B cell (primary cell): ENCODE measurements around the gene CACNA1G. TPM values are rescaled to one million over a fixed set of nuclear protein-coding genes. Genes with fewer than 3 reads are reported as not detected.

Experiments used
- ATAC-seq: fragments of 200-7000 bp; cut with Tn5 transposase; one replicate; pipeline ENCODE4 v1.10.0; 2021; ENCODE audit warnings: low read depth, mild to moderate bottlenecking, moderate number of reproducible peaks, moderate library complexity
- CTCF ChIA-PET: fragments of 350-600 bp; sonication (Branson Sonifier 250); formaldehyde crosslinking; loops from one replicate; lab custom pipeline; 2021; ENCODE audit warnings: antibody characterized with exemption, inconsistent platforms; lab: Charles Lee
- POLR2A ChIA-PET: fragments of 350-600 bp; sonication (Branson Sonifier 250); formaldehyde crosslinking; loops from one replicate; lab custom pipeline; 2021; ENCODE audit warnings: antibody characterized with exemption; lab: Charles Lee
- DNase-seq: peaks from one replicate; pipeline ENCODE4 v3.0.0; 2013
- H2AFZ ChIP-seq: 2 replicates; pipeline ENCODE4 v1.6.1; 2012; ENCODE audit warnings: mild to moderate bottlenecking, low read depth, low read length; ENCODE audit not compliant: insufficient read depth, poor library complexity, severe bottlenecking
- H3K27ac ChIP-seq, 2 donors: 1 replicate in 1 of 2; 2 replicates in 1 of 2; pipeline ENCODE4 v1.5.1; 2012 to 2013; ENCODE audit warnings: low read length in 2 of 2, mild to moderate bottlenecking in 2 of 2, moderate library complexity in 1 of 2
- H3K27me3 ChIP-seq, 4 experiments: fragments of 200-600 bp in 1 of 4; sonication (generic) in 1 of 4; replicated peaks in 1 of 4; 1 replicate in 2 of 4; 2 replicates in 2 of 4; pipeline versions ENCODE4 v1.6.1 to v1.7.0; 2013 to 2016; ENCODE audit warnings: low read length in 3 of 4, mild to moderate bottlenecking in 2 of 4, mixed read lengths in 1 of 4, moderate library complexity in 1 of 4; ENCODE audit not compliant: insufficient read depth in 4 of 4, control insufficient read depth in 3 of 4; ENCODE audit errors: control extremely low read depth in 1 of 4
- H3K36me3 ChIP-seq, 2 experiments: replicated peaks in 1 of 2; 1 replicate in 1 of 2; 2 replicates in 1 of 2; pipeline versions ENCODE4 v1.6.1 to v1.7.1; 2013; ENCODE audit warnings: low read length in 1 of 2; ENCODE audit not compliant: insufficient read depth in 2 of 2, control insufficient read depth in 1 of 2; ENCODE audit errors: control extremely low read depth in 1 of 2, extremely low read depth in 1 of 2
- H3K4me1 ChIP-seq, 2 donors: fragments of 200-600 bp in 1 of 2; sonication (generic) in 1 of 2; 1 replicate in 1 of 2; 2 replicates in 1 of 2; pipeline versions ENCODE4 v1.5.1 to v1.6.1; 2013 to 2017; ENCODE audit warnings: low read length in 2 of 2; ENCODE audit not compliant: control insufficient read depth in 2 of 2, insufficient read depth in 2 of 2
- H3K4me2 ChIP-seq: replicated peaks from 2 replicates; pipeline ENCODE3; 2012; ENCODE audit warnings: mild to moderate bottlenecking, low read depth, low read length; ENCODE audit not compliant: poor library complexity, severe bottlenecking
- H3K4me3 ChIP-seq, 5 experiments: fragments of 200-600 bp in 1 of 5; sonication (generic) in 1 of 5; 1 replicate in 3 of 5; 2 replicates in 2 of 5; pipeline versions ENCODE4 v1.5.1 to v1.7.0; 2011 to 2016; ENCODE audit warnings: low read length in 4 of 5, mild to moderate bottlenecking in 4 of 5, low read depth in 2 of 5, control low read depth in 1 of 5, moderate library complexity in 1 of 5; ENCODE audit not compliant: insufficient read depth in 1 of 5; ENCODE audit errors: control extremely low read depth in 1 of 5, extremely low read depth in 1 of 5
- H3K79me2 ChIP-seq: fragments of 200-600 bp; sonication (generic); one replicate; pipeline ENCODE4 v1.6.0; 2016; ENCODE audit warnings: low read length; ENCODE audit not compliant: control insufficient read depth, insufficient read depth
- H3K9ac ChIP-seq: fragments of 200-600 bp; sonication (generic); 2 replicates; pipeline ENCODE4 v1.6.1; 2017; ENCODE audit warnings: mild to moderate bottlenecking, low read length, moderate library complexity
- H3K9me3 ChIP-seq, 3 donors: one replicate each; pipeline versions ENCODE4 v1.6.1 to v1.7.1; 2013; ENCODE audit warnings: low read length in 2 of 3; ENCODE audit not compliant: control insufficient read depth in 2 of 3, insufficient read depth in 1 of 3; ENCODE audit errors: control extremely low read depth in 1 of 3
- H4K20me1 ChIP-seq: 2 replicates; pipeline ENCODE4 v1.6.0; 2012; ENCODE audit warnings: mild to moderate bottlenecking, low read length; ENCODE audit not compliant: insufficient read depth, control insufficient read depth, poor library complexity, severe bottlenecking
- H3K27ac Mint-ChIP-seq: one replicate; pipeline ENCODE4 v1.8.0; 2021; ENCODE audit warnings: mixed read lengths
- H3K27me3 Mint-ChIP-seq: one replicate; pipeline ENCODE4 v1.8.0; 2021; ENCODE audit warnings: mixed read lengths
- H3K4me1 Mint-ChIP-seq: one replicate; pipeline ENCODE4 v1.8.0; 2021; ENCODE audit warnings: mixed read lengths
- H3K4me3 Mint-ChIP-seq: one replicate; pipeline ENCODE4 v1.8.0; 2021; ENCODE audit warnings: mixed read lengths
- H3K9me3 Mint-ChIP-seq: one replicate; pipeline ENCODE4 v1.8.0; 2022; ENCODE audit warnings: mixed read lengths; ENCODE audit not compliant: insufficient read depth
- CTCF ChIP-seq: fragments of 200-600 bp; IDR thresholded peaks from one replicate; pipeline ENCODE4 v1.8.0; 2022; ENCODE audit warnings: antibody characterized with exemption, mild to moderate bottlenecking
- EZH2 ChIP-seq: IDR thresholded peaks from 2 replicates; pipeline ENCODE4 v1.6.1; 2012; ENCODE audit warnings: borderline replicate concordance, low read depth, mild to moderate bottlenecking, moderate library complexity, low read length; ENCODE audit not compliant: insufficient read depth, poor library complexity, severe bottlenecking
- WGBS: methylation state at CpG from one replicate; pipeline ENCODE4 v1.1.5; 2013; ENCODE audit warnings: missing lambda C conversion rate; ENCODE audit not compliant: insufficient coverage; 5-methylcytosine and 5-hydroxymethylcytosine counted together
- intact Hi-C: fragments of 100-400 bp; cut with micrococcal nuclease; formaldehyde crosslinking; loops from one replicate; pipeline ENCODE4 v1.10.0; 2022
- polyA plus RNA-seq: library from polyadenylated mRNA; depleted of rRNA; stranded (reverse); fragments of >200 nt; gene quantifications from 2 replicates; pipeline ENCODE4 v1.2.3, GENCODE V29; 2012
- total RNA-seq, 2 donors: library from RNA; stranded (reverse); fragments of 120-200 nt in 1 of 2; gene quantifications; 1 replicate in 1 of 2; 2 replicates in 1 of 2; pipeline versions ENCODE4 v1.2.3 to v1.2.4, GENCODE V29; 2013 to 2022

The CACNA1G gene
- total and polyA plus RNA-seq, 2 donors (not counting 1 experiment from before 2014, with no cell fraction given), result 0.12 TPM; not detected in 1

- ATAC-seq, result no peak
- Mint-ChIP-seq H3K27me3 (no peaks in the 10 kb centered on the region), H3K27ac (no peak overlapping the region), H3K4me3 (no peak overlapping the region), H3K4me1 (peaks cover 11% of the 10 kb centered on the region), H3K9me3 (no peaks in the 10 kb centered on the region)
- Histone ChIP-seq H4K20me1 (no peaks in the 10 kb centered on the region), H3K27me3 (no peaks in the 10 kb centered on the region), H3K9me3 (no peaks in the 10 kb centered on the region), H3K27ac (no peak overlapping the region), H3K4me3 (no peak overlapping the region), H3K9ac (no peak overlapping the region), H2AFZ (no peak overlapping the region), H3K36me3 (no peaks in the 10 kb centered on the region), H3K4me2 (no peak overlapping the region), H3K4me1 (peaks cover 0 to 5% of the 10 kb centered on the region in 2 donors), H3K79me2 (no peaks in the 10 kb centered on the region)
- WGBS, result 94% methylated on average over 5 of the region's 6 CpGs
- CTCF ChIA-PET, result interaction anchor here (0.7 to 0.8 kb wide), 2 partner anchors 11 to 62 kb away, joined by 3 read pairs; no protein-coding TSS in a partner anchor
- no peak for TF ChIP-seq EZH2
- no peak for TF ChIP-seq CTCF
- no peak for DNase-seq
- intact Hi-C loops, result no loop called here
- POLR2A ChIA-PET, result no interaction called here
Measured at GRCh38 chr17:50514936-50515702, 45.4 kb upstream of the CACNA1G start.

- no peaks in the 10 kb centered on the region for H3K4me1 ChIP-seq
- H3K9me3 Mint-ChIP-seq, result no peaks in the 10 kb centered on the region
- H3K4me2 ChIP-seq, result no peak overlapping the region
- no peak overlapping the region for H3K4me3 Mint-ChIP-seq
- ChIA-PET CTCF (interaction anchor here (1.8 kb wide), 1 partner anchor 34 kb away, joined by 4 read pairs; no protein-coding TSS in a partner anchor), POLR2A (no interaction called here)
- H2AFZ ChIP-seq, result no peak overlapping the region
- H3K9me3 ChIP-seq, result no peaks in the 10 kb centered on the region
- no peak overlapping the region for H3K27ac ChIP-seq
- no peaks in the 10 kb centered on the region for H3K4me1 Mint-ChIP-seq
- no peak overlapping the region for H3K9ac ChIP-seq
- no peaks in the 10 kb centered on the region for H3K36me3 ChIP-seq
- intact Hi-C loops, result no loop called here
- H3K79me2 ChIP-seq, result no peaks in the 10 kb centered on the region
- TF ChIP-seq CTCF (no peak), EZH2 (no peak)
- no peak overlapping the region for H3K27ac Mint-ChIP-seq
- no peaks in the 10 kb centered on the region for H3K27me3 ChIP-seq
- DNase-seq (no peak), ATAC-seq (no peak)
- no peaks in the 10 kb centered on the region for H3K27me3 Mint-ChIP-seq
- H3K4me3 ChIP-seq, result no peak overlapping the region
- H4K20me1 ChIP-seq, result no peaks in the 10 kb centered on the region
- 83% methylated on average over 4 of the region's 4 CpGs for WGBS
Measured at GRCh38 chr17:50517011-50517410, 43.5 kb upstream of the CACNA1G start.
